ENCODE measurements around the gene WDR77.

The WDR77 gene

DNA sequence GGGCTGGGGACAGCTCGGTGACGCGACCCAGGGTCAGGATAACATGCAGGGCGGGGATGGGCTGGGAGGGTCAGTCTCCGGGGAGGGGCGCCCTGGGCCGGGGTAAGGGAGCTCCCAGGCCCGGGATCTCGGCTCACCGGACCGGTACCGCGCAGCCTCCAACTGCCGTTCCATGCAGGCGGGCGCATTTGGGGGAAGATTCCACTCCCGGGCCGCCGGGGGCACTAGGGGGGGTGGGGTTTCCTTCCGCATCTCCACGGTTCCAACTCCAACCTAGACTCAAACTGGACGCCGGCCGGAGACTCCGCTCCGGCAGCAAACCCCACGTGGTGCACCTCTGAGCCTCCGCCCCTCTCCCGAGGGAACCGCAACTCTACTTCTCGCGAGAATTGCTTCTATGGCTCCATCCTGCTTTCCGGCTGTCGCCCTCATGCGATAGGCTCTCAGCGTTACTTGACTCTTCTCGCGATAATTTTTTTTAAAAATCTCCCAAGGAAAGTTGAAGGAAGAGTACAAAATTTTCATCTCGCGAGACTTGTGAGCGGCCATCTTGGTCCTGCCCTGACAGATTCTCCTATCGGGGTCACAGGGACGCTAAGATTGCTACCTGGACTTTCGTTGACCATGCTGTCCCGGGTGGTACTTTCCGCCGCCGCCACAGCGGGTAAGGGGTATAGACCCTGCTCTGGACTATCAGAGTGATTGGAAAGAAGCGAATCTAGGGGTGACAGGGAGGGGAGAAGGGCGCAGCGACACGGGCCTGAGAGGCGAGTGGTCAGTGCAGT, at the start of gene WDR77, which contains the start of gene ATP5PB:
Gene WDR77 (minus strand): TSS at position 339 of the 785 bp plus-strand sequence. CDS start 87 bp downstream, at position 252.
Gene ATP5PB (plus strand): TSS at position 547 of the 785 bp plus-strand sequence. CDS start 78 bp downstream, at position 625.
- no peaks in the 10 kb centered on the region for H3K9me3 Mint-ChIP-seq
- H3K4me3 Mint-ChIP-seq = peak within 1 kb of the TSS; percentile 100
- H3K4me1 Mint-ChIP-seq = peaks cover 67% of the 10 kb centered on the region
- H3K27ac Mint-ChIP-seq = peak within 1 kb of the TSS; percentile 99 to 100
- ATAC-seq (peak; percentile 96), DNase-seq (peak; percentile 90 to 96)
- H3K27me3 Mint-ChIP-seq = no peaks in the 10 kb centered on the region

DNA sequence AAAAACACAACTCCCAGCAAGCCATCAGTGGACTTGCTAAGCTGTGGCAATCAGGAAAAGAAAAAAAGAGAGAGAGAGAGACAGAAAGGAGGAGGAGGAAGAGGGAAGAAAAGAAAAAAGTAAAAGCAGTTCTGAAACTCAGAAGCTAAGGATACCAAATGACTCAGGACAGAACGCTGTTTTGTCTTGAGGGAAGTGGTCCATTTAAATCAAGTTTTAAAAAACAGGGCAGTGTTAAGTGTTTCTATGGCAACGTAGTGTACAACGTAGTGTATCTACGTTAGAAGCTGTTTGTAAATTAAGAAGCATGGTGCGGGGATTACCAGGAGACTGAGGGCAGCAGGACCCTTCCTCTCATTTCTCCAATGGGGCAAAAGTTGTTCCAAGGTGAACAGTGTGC, 48.5 kb upstream of the WDR77 start:
- Mint-ChIP-seq H3K27ac (no peak overlapping the region), H3K4me1 (peaks cover 30% of the 10 kb centered on the region), H3K4me3 (peak overlapping the region in 1 of 2 donors; percentile 54), H3K9me3 (peaks cover 33 to 50% of the 10 kb centered on the region in 2 donors), H3K27me3 (no peaks in the 10 kb centered on the region)
- DNase-seq = no peak
- ATAC-seq = peak; percentile 66

DNA sequence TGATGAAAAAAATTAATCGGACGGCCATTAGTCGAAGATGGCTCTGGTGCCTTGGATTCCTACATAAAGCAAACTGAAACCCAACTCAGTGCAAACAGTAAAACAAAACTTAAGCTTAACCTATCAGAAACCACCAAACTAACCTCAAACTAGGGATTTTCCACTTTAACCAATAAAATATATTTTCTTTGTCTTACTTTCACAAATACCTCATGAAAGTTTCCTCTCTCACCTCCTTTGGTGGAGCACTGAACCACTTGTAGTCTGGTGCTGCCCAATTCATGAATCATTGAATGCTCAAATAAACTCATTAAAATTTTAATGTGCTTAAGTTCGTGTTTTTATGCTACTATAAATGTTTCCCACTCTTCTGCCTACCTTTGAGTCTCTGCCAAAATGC, 47.3 kb upstream of the WDR77 start:
- Mint-ChIP-seq H3K4me3 (peak overlapping the region in 1 of 2 donors; percentile 9), H3K4me1 (peaks cover 30% of the 10 kb centered on the region), H3K9me3 (peaks cover 33 to 50% of the 10 kb centered on the region in 2 donors), H3K27ac (peak overlapping the region; percentile 11 to 84), H3K27me3 (no peaks in the 10 kb centered on the region)
- ATAC-seq = peak; percentile 92
- peak in 1 of 2 donors; percentile 38 for DNase-seq

DNA sequence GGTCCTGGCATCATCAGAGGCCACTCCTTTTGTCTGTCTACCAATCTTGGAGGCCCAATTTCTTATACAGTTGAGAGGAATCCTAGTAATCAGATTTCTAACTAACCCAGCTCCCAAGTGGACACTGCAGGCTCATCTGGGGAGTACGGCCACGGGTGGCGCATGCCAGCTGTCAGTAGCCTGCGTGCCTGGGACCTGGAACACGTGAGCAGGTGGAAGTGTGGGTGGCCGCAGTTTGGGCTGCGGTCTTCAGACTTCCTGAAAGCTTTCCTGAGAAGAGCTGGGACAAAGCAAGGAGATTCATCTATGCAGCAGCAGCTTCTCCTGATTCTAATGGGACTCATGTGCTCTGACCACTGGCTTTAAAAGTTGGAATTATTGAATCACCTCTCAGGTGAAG, 42.0 kb upstream of the WDR77 start:
- ATAC-seq = no peak
- Mint-ChIP-seq H3K9me3 (peaks cover 17 to 21% of the 10 kb centered on the region in 2 donors), H3K4me1 (peaks cover 11% of the 10 kb centered on the region), H3K27ac (no peak overlapping the region), H3K27me3 (no peaks in the 10 kb centered on the region), H3K4me3 (no peak overlapping the region)
- DNase-seq = no peak

DNA sequence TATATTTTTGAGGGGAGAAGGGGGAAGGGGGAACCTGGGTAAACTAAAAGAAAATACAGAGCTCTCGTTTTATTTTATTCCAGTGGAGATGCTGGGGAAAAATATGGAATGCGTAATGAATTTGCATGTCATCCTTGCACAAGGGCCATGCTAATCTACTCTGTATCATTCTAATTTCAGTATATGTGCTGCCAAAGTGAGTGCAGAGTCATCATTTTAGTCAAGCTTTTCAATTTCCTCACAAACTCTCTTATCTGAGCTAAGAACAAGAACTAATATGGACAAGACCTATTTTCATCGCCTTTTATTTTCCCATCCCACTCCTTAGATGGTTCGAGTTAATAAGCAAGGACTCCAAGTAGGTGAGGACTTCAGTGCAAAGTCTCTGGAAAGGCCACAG, 41.2 kb upstream of the WDR77 start:
- Mint-ChIP-seq H3K4me1 (peaks cover 8% of the 10 kb centered on the region), H3K9me3 (peaks cover 12 to 13% of the 10 kb centered on the region in 2 donors), H3K27me3 (no peaks in the 10 kb centered on the region), H3K27ac (no peak overlapping the region), H3K4me3 (no peak overlapping the region)
- no peak for DNase-seq
- ATAC-seq = no peak

DNA sequence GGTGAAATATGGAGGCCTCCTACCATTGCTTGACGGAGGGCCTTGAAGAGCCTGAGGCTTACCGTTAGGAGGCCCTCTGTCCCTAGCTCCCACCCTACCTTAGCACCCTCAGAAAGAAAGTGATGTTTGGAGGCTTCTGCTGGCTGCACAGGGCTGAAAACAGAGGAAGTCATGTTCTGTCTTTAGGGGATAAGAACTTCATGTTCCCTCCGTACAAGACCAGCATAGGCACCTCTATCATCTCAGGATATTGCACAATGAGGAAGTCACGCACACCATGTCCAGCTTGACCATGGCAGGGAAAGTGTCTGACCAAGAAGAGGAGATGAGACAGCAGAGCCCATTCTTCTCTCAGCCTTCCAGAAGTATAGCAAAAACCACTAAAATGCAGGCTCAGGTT, 40.5 kb upstream of the WDR77 start:
- ATAC-seq (no peak), DNase-seq (no peak)
- no peak overlapping the region for H3K4me3 Mint-ChIP-seq
- no peaks in the 10 kb centered on the region for H3K27me3 Mint-ChIP-seq
- peaks cover 6 to 7% of the 10 kb centered on the region in 2 donors for H3K9me3 Mint-ChIP-seq
- no peak overlapping the region for H3K27ac Mint-ChIP-seq
- H3K4me1 Mint-ChIP-seq = peaks cover 9% of the 10 kb centered on the region

DNA sequence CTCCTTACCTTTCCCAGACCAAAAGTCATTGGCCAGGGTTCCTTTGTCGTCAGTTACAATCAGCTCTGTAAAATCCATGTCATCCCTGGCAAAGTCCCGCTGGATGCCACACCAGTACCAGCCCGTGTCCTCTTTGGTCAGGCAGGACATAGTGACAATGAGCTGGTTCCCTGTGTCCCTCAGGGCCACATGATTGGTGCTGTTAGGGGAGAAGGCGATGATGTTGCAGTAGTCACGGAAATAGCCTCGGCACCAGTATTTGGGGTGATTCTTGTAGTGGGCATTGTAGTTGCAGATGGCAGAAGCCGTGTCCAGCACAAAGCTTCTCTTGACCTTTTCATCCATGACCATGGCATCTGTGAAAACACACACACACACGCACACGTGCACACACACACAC, 39.6 kb upstream of the WDR77 start:
- DNase-seq = no peak
- ATAC-seq = no peak
- no peaks in the 10 kb centered on the region for H3K9me3 Mint-ChIP-seq
- no peaks in the 10 kb centered on the region for H3K27me3 Mint-ChIP-seq
- H3K4me3 Mint-ChIP-seq = no peak overlapping the region
- no peak overlapping the region for H3K27ac Mint-ChIP-seq
- peaks cover 9% of the 10 kb centered on the region for H3K4me1 Mint-ChIP-seq

DNA sequence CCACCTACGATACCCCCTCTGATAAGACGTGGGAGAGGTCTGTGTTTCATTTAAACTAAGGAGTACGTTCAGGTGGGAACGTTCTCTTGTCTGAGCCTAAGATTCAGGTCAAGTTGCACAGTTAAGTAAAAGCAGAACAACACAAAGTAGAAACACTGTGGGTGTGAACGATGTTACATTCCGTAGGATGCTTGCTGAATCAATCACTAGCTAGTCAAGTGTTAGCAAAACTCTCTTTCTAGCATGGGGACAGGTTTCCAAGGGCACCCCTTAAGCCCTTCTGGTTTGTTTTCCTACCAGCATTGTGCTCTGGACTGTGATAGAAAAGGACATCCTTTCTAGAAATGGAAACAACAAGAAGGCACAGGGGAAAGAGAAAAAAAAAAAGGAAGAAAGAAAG, 38.1 kb upstream of the WDR77 start:
- Mint-ChIP-seq H3K4me1 (peaks cover 14% of the 10 kb centered on the region), H3K9me3 (no peaks in the 10 kb centered on the region), H3K27ac (peak overlapping the region in 1 of 2 donors; percentile 1), H3K4me3 (no peak overlapping the region), H3K27me3 (no peaks in the 10 kb centered on the region)
- no peak for ATAC-seq
- DNase-seq = no peak

DNA sequence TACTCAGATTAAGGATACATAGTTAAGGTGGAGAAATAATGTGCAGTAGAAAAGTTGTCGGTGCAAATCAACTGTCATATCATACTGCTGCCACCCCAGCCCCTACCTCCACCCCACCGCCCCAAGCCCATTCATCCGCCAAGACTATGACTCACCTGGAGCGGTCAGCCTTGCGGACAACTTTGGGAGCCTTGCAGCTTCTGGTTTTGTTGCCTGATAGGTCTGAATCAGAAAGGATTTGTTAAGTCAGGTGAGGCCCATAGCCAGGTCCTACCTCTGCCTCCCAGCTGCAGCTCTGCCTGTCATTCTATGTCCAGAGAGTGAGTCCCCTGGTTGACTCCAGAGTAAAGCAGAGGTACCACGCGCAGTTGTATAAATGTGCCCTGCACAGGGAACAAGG, 37.4 kb upstream of the WDR77 start:
- peaks cover 16% of the 10 kb centered on the region for H3K4me1 Mint-ChIP-seq
- H3K27ac Mint-ChIP-seq = no peak overlapping the region
- no peak for ATAC-seq
- H3K4me3 Mint-ChIP-seq = no peak overlapping the region
- no peak for DNase-seq
- H3K9me3 Mint-ChIP-seq = no peaks in the 10 kb centered on the region
- no peaks in the 10 kb centered on the region for H3K27me3 Mint-ChIP-seq

DNA sequence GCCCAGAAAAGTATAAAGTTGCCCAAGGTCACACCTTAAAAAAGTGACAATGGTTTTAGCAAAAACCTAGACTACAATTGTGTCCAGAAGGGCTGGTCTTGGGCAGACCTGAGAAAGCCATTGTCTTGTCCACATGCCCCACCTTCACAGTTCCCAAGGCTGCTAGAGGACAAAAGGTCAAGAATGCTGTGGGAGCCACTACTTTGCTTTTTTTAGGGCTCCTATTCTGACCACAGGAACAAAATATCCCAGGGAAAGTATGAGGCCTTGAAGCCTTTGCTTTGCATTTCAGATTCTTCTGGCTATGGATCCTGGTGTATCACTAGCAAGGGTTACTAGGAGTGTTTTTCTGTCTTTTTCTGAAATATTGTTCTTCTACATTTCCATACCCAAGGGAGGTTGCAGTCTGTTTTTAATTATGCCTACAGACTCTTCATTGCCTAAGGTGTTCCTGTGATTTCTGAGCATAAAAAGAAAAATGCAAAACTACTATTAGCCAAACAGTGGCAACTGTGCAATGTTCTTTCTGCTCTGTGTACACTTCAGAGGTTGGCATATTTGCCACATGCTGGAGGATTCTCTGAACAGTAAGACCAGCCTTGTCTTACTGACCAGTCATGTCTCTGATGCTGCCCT, 35.5 kb upstream of the WDR77 start:
- peaks cover 16% of the 10 kb centered on the region for H3K4me1 Mint-ChIP-seq
- ATAC-seq (no peak), DNase-seq (no peak)
- no peaks in the 10 kb centered on the region for H3K9me3 Mint-ChIP-seq
- H3K27me3 Mint-ChIP-seq = no peaks in the 10 kb centered on the region
- H3K4me3 Mint-ChIP-seq = no peak overlapping the region
- no peak overlapping the region for H3K27ac Mint-ChIP-seq

DNA sequence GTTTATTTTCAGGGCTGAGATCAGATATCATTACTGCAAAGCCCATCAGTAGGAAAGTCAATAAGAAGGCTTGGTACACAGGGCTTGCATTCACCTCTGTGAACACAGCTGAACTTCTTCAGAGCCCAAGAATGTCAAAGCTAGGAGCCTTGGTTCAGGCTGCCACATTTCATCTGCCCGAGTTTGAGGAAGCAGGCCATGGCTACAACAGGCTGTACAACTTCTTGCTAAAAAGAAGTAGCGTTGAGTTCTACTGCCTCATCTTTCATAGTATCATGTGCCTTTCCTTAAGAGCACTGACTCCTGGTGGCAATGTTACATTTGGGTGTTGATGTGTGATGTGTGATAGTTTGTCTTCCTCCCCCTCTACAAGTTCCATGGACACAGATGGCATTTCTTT, 34.8 kb upstream of the WDR77 start:
- Mint-ChIP-seq H3K4me1 (peaks cover 16% of the 10 kb centered on the region), H3K27ac (no peak overlapping the region), H3K27me3 (no peaks in the 10 kb centered on the region), H3K9me3 (no peaks in the 10 kb centered on the region), H3K4me3 (no peak overlapping the region)
- DNase-seq (no peak), ATAC-seq (no peak)

DNA sequence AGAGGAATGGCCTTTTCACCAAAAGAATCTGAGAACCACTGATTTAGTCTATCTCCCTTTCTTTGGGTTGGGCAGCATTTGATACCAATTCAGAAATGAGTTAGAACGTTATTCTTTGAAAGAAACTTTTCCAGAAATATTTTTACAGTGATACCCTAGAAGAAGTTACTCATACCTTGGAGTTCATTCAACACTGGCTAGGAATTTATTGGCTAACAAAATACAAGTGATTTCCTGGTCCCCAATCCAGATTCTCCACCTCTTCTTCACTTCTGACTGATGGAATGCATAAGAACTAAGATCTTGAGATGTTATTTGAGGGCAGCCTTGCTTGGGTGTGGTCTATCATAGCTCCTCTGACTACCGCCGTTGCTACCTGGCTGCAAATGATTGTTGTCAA, 34.1 kb upstream of the WDR77 start:
- Mint-ChIP-seq H3K27ac (no peak overlapping the region), H3K4me1 (peaks cover 17% of the 10 kb centered on the region), H3K9me3 (peaks cover 0 to under 1% of the 10 kb centered on the region in 2 donors), H3K27me3 (no peaks in the 10 kb centered on the region), H3K4me3 (no peak overlapping the region)
- DNase-seq (no peak), ATAC-seq (no peak)

DNA sequence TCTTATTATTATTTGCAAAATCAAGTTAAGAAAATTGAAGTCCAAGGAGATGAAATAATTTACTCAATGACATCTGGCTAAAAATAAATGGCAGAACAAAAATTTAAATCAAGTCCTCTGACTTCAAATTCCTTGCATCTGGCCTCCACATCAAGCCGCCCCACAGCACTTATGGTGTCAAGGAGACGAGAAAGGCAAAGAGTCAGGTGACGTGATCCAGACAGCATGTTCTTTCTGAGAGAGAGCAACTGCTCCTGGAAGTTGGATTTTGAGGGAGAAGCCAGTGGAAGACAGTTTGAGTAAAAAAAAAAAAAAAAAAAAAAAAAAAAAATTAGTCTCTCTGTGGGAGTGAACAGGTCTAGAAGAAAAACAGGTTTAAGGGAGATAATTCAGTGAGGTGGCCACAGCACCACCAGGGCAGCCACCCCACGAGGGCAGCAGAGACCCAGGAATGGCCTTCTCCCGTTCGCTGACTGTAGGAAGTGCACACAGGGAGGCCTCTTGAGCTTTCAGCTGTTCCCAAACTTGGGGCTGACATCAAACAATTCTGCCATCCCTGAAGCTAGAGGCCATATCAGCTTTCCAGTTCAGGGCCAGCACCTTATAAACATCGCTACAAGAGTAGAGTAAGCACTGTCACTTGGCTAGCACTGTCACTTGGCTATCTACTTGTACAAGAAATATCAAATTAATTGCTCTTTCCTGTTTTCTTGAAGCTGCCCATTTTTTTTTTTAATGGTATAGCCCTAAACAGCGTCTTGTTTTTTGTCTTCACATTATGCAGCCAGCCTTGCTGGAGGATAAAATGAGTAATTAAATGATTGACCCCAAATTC, 32.5 kb upstream of the WDR77 start:
- Mint-ChIP-seq H3K27ac (no peak overlapping the region), H3K27me3 (no peaks in the 10 kb centered on the region), H3K9me3 (peaks cover 0 to 6% of the 10 kb centered on the region in 2 donors), H3K4me3 (no peak overlapping the region), H3K4me1 (peaks cover 32% of the 10 kb centered on the region)
- DNase-seq (peak; percentile 37 to 56), ATAC-seq (peak; percentile 77)

DNA sequence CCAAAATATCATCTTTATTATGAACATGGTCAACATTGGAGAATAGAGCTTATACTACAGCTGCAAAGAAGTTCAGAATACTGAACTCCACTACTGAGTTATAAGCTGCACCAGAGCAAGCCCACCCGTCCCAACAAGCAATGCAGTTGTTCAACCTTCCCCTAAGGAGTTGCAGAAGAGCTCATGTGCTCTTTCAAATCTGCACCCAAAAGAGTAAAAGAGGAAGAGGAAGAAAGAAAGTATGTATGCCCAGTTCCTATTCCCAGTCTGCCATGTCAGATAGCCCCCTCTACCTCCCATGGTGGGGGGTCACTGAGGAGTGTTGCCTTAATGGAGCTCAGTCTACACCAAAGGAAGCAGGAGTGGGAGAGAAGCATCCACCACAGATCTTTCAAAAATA, 31.6 kb upstream of the WDR77 start:
- peaks cover 42% of the 10 kb centered on the region for H3K4me1 Mint-ChIP-seq

DNA sequence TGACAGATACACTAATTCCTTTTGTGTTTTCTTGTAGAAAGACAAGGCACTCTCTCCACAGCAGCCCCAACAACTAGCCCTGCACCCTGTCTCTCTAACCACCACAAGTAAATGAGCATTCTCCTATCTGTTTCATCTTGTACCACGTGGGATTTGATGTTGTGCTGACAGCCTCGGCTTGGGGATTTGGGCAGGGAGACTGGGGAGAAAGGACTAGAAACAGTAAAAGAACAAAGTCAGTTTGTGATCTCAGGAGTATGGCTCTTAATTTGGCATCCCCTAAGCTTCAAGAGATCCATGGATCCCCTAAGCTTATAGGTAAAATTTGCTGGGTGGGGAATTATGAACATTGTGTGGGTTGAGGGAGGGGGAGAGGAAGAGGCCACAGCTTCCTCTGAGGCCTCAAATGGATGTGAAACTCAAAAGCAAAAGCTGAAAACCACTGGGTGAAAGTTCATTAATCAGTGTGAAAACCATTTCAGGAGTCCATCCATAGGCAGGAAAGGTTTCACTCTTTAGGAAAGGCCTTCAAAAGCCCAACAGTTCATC, 27.8 kb upstream of the WDR77 start:
- ATAC-seq = peak; percentile 81
- peak; percentile 49 to 51 for DNase-seq
- Mint-ChIP-seq H3K9me3 (peaks cover 0 to 6% of the 10 kb centered on the region in 2 donors), H3K4me3 (peak overlapping the region; percentile 51 to 53), H3K27me3 (no peaks in the 10 kb centered on the region), H3K4me1 (peaks cover 37% of the 10 kb centered on the region), H3K27ac (peak overlapping the region; percentile 8 to 75)

More for the DNA sequence above, 31.6 kb upstream of the WDR77 start:
- H3K27me3 Mint-ChIP-seq = no peaks in the 10 kb centered on the region
- ATAC-seq (no peak), DNase-seq (no peak)
- H3K27ac Mint-ChIP-seq = peak overlapping the region in 1 of 2 donors; percentile 48
- no peak overlapping the region for H3K4me3 Mint-ChIP-seq
- peaks cover 0 to 6% of the 10 kb centered on the region in 2 donors for H3K9me3 Mint-ChIP-seq
